NCI-H526 treated with DMSO at 0.1 percent for 48 hours (cell line): Measurements from ENCODE around the gene ZPR1.
"Not testable (repeated sequence)": the region's sequence is repeated elsewhere in the genome, so short reads cannot be mapped to it uniquely, and the experiment has no call there.

ENCODE experiments used
- DNase-seq: peaks from one replicate; lab custom pipeline; 2025; lab: John Stamatoyannopoulos, UW

The ZPR1 gene

DNA sequence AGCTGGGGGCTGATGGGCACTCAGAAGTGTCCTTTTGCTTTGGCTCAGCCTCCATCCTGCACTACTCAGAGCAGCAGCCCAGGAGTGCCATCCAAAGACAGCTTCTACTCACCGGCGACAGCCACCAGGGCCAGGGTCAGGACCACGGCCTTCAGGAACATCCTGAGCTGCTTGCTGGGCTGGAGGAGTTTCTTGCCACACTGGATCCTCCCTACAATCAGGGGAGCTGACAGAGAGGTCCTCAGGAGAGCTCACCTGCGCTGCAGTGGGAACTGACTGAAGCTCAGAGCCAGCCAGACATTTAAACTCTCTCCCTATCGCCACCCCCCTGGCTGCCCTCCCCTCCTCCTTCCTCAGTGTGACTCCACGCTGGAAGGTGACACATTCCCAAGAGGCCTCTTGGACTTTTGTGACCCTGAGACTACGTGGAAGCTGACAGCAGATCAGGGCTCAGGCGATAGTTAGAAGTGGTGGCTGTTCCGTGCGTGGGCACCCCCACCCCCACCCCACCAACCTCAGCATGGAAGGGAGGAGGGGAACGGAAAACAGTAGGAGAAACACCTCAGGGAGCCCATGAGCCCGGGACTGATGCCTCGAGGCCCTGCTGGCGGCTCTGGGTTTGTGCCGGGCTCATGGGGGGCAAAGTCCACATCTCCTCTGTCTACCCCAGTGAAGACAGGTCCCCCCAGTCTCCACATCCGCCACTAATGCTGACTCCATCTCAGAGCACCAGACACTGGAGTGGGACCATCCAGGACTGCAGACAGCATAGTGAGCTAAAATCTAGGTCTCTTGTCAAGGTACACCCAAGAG, 35.4 kb upstream of the ZPR1 start, which contains the start of gene APOA4:
APOA4 (minus strand) TSS at position 274 of the 813 bp plus-strand sequence; CDS start at position 161, 113 bp downstream.
- DNase-seq: no peak

- DNase-seq: no peak
Measured at GRCh38 chr11:116822575-116822974, 34.8 kb upstream of the ZPR1 start.

GRCh38 chr11:116821050-116821918, 33.5 kb upstream of the ZPR1 start:
- DNase-seq: no peak

DNA sequence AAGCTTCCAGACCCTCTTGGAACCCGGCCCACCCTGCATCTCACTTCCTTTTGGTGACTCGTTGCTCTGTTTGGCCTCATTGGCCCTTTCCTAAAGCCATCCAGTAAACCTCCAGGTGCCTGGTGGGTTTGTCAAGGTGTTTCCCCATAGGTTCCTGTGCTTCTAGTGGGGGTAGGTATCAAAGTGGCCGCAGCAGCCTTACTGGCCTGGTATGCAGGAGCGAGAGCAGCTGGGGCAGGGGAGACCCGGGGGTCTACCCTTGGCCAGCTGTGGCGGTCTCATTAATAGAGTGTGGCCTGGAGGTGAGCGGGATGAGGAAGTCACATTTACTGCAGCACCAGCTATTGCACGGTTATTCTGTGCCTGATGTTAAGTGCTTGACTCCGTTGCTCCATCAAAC, 31.2 kb upstream of the ZPR1 start:
- no peak for DNase-seq

- DNase-seq: no peak
Measured at GRCh38 chr11:116814502-116814901, 26.7 kb upstream of the ZPR1 start.

GRCh38 chr11:116813781-116814471, 26.1 kb upstream of the ZPR1 start:
- no peak for DNase-seq

- no peak for DNase-seq
Measured at GRCh38 chr11:116813170-116813569, 25.3 kb upstream of the ZPR1 start.

DNA sequence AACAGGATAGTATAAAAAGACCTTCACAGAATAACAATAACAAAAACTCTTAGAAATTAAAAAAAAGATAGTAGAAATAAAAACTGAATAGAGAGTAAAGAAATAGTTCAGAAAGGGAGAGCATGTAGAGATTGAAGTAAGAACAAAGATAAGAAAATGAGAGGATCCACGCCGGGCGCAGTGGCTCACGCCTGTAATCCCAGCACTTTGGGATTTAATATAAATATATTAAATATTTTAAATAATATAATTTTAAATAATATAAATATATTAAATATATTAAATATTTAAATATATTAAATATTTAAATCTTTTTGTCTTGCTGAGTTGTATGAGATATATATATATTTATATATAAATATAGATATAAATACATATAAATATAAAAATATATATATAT, 24.3 kb upstream of the ZPR1 start:
- no peak for DNase-seq

GRCh38 chr11:116811194-116811593, 23.4 kb upstream of the ZPR1 start:
- no peak for DNase-seq

DNA sequence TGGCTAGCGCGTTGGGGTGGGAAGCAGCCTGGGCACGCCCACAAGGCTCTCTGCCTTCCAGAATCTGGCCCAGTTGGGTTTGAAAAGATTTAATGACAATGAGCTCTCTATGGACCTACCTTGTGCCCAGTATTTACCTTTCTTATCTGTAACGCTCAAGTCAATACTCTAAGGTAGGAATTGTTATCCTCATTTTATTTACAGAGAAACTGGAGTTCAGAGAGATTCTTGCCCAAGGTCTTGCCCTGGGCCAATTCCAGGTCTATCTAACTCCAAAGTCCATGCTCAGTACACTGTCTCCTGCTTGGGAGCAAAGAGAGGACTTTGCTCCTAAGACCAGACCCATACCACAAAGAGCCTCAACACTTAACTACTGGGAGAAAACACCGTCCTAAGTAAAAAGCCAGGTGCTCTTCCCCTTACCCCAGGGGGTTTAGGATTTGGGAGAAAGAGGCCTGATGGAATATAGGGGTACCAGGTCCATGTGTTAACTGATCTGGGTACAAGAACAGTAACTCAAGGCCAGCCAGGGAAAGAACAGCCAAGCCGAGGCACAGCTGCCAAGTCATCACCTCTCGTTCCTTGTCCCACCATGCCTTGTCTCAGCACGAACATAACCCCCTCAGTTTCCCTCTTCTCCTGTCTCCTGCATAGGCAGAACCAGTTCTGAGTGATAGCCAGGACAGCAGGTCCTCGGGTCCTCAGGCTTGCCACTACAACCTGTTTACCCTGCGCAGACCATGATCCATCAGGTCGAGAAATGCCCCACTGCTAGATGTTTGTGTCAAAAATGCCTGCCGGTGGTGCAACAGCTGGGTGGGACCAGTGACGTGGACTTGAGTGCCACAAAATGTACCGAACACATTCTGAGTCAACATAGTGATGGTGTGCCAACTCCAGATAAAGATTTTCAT, 20.7 kb upstream of the ZPR1 start:
- no peak for DNase-seq

DNA sequence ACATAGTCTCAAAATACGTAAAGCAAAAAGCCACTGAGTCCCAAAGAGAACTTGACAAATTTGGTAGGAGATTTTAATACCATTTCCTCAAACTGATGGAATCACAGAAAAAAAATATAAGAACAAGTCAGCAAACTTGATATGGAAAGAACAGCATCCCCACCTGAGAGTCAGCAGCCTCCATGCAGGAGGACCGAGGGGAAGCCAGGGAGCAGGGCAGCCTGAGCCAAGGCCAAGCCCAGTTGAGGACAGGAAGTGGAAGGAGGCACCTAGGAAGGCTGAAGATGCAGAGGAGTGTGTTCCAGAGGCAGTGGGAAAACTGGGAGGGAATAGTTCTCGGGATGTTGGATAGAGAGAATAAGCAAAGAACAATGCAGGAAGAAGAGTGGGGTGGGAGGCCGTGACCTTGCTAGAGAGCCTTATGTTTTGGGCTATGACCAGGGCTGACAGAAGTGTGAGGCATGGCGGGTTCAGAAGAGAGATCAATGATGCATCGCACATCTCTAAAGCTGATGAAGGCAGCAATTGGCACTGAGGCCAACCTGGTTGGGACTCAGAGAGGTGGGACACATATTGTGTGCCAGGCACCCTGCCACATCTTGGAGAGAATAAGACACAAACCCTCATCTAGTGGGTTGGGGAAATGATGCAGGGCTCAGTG, 19.9 kb upstream of the ZPR1 start:
- DNase-seq: no peak

DNA sequence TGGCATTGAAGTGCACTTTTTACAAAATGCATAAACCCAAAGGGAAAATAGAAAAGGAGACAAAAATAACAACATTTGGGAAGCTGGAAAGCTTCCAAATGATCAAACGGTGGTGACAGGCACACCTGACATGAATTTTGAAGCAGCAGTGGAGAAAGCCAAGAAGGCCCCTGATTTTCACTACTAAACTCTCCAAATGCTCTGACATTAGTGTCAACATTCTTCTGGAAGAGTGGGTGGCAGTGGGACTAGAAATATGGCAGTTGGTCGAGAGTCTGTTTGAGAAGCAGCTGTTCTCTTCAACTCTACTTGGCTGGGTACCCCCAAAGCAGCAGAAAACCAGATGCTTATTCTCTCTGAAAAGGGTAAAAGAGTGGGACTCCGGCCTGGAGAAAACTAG, 16.2 kb upstream of the ZPR1 start:
- no peak for DNase-seq

- not testable (repeated sequence) for DNase-seq
Measured at GRCh38 chr11:116801662-116802061, 13.8 kb upstream of the ZPR1 start.

DNA sequence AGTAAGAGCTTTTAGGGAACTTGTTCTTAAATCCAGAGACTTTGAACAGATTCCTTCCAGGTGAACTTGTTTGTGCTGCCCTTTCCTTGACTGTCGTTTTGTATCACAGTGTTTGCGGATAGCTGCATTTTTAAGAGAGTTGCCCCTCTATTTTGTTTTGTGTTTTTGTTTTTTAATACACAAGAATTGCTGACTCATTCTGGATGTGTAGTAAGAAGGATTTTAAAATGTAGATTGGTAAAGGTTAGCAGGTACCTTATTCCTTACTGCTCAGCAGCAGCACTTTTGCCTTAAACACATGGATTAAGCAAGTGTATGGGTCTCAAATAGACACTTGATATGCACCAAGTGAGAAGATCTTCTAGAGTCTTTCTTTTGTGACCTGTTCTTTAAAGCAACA, 12.8 kb upstream of the ZPR1 start:
- no peak for DNase-seq

GRCh38 chr11:116798368-116798767, 10.5 kb upstream of the ZPR1 start:
- no peak for DNase-seq

- DNase-seq: no peak
Measured at GRCh38 chr11:116797816-116798215, 10.0 kb upstream of the ZPR1 start.

DNA sequence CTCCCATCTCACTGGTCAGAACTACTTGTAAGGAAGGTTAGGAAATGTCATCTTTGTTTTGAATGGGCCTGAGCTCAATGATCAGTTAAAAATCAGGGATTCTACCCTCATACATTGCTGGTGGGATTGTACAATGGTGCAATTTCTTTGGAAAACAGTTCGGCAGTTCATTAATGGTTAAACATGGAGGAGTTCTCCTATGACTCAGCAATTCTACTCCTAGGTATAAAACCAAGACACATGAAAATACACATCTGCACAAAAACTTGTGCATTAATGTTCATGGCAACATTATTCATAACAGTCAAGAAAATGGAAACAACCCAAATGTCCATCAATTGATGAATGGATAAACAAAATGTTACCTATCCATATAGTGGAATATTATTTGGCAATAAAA, 8.7 kb upstream of the ZPR1 start:
- no peak for DNase-seq

- DNase-seq: no peak
Measured at GRCh38 chr11:116794851-116795250, 7.0 kb upstream of the ZPR1 start.

GRCh38 chr11:116793772-116794097, 5.9 kb upstream of the ZPR1 start:
- DNase-seq: no peak

DNA sequence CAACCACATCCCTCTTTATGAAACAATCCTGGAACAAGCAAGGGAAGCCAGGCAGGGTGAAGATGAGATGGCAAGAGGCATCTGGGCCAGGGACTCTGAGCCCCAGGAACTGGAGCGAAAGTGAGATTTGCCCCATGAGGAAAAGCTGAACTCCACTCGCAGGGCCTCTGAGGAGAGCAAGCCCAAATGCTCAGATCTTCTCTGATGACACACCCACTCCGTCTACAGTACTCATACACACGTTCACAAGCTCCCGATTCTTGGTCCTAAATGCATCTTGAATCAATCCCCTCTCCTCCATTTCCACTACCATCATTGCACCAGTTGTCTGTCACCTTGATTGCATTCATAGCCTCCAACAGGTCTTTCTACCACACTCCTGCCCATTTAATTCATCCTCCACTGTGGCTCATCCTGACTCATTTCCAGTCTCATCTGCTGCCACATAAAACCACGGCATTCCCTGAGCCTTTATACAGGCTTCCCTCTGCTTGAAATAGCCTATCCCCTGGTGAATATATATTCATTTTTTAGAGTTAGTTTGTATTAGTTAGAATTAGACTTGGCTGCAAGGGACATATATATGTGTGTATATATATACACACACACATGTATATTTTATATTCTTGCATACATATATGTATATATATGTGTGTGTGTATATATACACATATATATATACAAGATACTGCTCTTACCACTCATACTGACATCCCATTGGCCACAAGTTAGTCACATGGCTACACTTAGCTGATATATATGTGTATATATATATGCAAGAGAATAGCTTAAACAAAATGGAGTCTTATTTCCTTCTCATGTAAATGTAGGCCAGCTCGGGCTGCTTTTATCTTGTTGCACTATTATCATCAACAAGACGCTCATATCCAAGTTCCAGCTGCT, 5.3 kb upstream of the ZPR1 start:
- no peak for DNase-seq
